Activated T-cell treated with anti-CD3 and anti-CD28 coated beads, Interleukin-2, amount 50 U/mL, for 48 hours (primary cell): ENCODE data around the gene MAP2K5.

Experiments
- DNase-seq, 2 experiments: peaks; one replicate each; pipeline ENCODE4 v3.0.0-alpha.2; 2020

Gene MAP2K5

DNA sequence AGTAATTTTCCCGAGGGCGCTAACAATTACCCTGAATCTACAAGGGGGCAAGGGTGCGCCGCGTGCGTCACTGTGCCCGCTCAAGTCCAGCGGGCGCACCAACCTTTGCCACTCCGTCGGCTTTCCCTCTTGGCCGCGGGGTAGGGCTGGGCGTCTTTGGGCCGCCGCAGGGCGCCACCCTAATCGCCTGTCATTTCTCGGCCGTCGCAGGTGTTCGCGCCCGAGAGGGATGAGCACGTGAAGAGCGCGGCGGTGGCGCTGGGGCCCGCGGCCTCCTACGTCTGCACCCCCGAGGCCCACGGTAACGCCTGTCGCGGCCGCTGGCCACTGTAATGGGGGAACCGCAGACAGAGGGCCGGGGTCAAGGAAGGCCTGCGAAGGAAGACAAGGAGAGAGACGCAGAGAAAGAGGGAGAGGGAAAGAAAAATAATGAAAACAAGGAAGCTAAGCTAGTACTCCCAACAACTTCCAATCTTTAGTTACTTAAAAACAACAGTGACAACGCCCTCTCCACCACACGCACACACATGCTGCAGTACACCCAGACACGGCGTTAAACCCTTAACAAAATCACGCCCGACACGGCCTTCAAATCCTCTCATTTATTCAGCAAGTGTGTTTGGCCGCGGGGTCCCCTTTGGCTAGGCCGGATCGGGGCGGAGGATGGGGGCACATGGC lies 286.6 kb downstream of the MAP2K5 start:
- DNase-seq: peak; percentile 31 to 35

DNA sequence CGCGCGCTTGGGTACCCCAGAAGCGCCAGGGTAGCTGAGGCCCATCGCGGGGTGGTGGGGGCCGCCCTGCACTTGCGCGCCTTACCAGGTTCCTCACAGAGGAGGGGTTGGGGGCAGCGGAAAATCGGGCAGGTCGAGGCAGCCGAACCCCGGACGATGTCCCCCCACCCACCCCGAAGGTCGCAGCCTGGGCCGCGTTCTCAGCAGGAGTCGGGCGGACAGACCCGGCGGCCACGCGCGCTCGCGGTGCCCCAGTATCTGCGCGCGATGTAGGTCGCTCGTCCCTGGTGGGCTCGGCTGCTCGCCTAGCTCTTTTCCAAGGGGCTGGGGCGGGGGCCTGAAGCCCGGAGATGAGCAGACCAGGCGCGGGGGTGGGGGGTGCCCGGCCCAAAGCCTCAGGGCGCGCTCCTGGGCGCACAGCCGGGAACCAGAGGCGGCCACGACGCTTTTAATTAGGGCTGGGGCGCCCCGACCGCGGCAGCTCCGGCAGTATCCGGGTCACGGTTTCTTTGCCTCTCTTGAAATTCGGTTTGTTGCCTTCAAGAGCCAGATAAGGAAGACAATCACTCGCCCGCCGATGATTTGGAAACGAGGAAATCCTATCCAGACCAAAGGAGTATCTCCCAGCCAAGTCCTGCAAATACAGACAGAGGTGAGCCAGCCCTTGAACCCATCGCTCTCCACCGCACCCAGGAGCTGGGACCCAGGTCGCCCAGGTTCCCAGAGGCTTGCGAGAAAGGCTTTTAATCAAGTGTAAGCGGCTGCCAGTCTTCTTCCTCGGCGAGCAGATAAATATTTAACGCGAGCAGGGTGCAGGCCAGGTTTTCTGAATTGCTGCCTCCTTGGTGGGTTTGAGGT lies 287.4 kb downstream of the MAP2K5 start:
- no peak for DNase-seq

DNA sequence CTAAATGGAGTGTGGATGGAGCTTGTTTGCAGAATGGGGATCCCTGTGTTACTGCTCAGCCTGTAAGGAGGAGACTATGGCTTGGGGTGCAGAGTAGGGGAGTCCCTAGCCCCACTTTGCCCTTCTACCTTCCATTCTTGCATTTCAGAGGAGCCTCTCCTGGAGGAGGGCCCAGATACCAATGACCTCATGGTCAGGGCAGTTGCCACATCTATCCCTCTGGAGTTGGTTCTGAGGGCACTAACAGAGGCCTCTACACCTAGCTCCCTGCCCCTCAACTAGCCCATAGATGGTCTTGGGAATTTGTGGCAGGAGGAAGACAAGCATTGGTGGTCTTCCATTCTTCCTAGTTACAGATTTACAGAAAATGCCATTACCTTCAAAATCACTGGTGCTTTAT lies 288.9 kb downstream of the MAP2K5 start:
- DNase-seq: no peak

DNA sequence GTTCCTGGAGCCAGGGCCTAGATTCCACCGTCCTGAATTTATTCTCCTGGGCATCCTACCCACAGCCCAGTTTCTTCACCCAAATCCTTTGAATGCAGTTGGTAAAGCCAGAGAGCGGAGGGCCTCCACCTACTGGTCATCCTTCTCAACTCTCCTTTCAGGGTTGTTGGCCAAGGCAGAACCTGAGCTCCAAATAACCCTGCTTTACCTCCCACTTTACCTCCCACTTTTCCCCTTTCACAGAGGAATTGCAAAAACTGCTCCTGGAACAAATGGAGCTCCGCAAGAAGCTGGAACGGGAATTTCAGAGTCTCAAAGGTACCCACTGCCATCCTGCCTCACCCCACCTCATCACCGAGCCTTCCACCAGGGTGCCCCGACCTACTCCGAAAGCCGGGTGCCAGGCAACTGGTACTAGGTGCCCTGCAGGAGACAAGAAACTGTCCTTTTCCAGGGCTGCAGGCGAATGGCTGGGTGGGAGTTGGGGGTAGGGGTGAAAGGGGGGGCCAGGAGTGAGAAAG lies 289.6 kb downstream of the MAP2K5 start:
- peak in 1 of 2 experiments; percentile 34 for DNase-seq

DNA sequence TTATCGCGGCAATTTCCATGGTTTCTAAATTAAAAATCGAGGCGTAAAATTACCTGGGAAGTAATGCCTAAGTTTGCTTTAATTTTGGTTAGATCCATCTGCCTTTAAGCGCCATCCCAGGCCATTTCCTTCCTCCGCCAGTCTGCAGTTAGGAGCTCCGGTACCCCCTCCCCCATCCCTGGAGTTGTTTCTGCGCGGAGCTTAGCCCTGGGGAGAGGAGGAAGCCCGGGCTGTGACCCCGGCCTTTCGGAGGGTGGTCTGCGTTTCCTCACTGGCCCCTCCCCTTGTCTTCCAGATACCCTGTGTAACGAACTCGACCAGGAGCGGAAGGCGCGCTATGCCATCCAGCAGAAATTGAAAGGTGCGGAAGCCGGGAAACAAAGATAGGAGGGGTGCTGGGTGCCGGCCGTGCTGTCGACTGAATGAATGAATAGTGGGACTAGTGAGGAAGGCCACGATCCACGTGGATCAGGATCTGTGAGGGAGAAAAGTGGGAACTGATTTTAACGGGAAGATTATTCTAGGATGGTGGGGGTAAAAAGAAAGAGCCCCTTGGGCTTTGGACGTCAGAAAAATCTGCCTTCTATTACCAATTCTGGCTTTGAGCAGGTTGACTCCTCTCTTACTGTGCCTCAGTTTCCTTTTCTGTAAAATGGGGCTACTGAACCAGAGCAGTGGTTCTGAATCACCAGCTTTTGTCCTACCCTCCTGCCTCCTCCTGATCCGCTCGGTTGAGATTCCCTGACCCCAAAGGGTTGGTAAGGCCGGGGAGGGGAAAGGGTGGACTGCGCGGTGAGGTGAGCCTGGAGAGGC lies 290.6 kb downstream of the MAP2K5 start:
- no peak for DNase-seq

DNA sequence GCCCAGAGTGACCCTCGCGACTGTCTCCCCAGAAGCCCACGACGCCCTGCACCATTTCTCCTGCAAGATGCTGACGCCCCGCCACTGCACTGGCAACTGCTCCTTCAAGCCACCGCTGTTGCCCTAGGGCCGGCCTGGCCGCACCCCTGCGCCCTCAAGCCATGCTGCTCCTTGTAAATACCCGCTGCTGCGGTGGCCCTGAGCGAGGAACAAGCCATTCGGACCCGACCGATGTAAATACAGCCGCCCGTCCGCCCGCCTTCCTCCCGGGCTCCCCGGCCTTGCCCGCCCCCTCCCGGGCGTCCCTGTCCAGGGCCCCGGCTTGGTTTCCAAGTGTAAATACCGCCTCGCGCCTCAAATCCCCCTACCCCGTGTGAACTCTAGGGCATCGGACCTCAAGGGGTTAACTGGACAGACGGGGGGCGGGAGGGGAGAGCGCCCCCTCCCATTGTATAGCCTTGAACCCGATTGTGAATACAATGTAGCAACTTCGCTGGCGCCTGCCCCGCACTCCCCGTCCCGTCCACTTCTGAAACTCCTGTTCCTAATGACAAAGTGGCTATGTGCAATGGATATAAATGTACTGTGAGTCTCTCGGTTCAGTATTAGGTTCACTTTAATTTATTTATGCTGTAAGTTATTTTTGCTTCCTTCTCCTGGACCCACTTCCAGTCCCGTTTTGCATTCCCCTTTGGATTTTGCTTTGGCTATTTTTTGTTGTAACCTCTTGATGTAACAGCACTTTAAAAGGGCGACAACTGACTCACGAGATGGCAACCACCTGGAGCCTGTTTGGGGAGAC lies 291.4 kb downstream of the MAP2K5 start:
- peak; percentile 58 to 66 for DNase-seq

DNA sequence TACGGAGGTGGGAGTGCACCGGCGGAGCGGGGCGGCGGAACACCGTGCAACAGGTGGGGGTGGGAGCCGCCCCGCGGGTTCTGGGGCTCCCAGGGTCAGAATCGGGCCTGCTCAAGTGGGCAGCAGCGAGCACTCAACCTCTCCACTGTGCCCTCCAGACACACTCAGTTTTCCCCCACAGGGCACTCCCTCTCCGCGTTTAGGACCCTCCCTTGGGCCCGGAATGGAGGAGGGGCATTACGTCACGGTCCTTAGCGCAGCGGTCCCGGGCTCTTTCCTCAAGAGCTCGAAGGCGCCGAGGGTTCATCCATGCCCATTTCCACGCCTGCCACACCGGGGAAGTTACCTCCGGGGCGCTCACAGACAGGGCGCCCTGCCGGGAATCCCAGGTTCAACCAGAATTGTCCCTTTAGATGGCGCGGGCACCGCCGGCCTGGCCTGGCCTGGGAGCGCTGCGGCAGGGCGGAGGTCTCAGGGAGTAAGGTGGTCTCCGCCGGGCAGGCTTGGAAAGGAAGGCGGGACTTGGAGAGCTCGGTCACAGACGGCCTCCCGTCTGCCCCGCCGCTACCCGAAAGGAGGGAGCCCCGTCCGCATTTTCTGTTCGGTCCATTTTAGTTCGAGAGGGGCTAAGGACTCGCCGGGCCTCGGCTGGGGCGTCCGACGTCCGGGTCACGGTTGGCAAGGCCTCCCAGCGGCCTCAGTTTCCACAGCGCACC lies 292.2 kb downstream of the MAP2K5 start:
- DNase-seq: peak; percentile 38 to 47

DNA sequence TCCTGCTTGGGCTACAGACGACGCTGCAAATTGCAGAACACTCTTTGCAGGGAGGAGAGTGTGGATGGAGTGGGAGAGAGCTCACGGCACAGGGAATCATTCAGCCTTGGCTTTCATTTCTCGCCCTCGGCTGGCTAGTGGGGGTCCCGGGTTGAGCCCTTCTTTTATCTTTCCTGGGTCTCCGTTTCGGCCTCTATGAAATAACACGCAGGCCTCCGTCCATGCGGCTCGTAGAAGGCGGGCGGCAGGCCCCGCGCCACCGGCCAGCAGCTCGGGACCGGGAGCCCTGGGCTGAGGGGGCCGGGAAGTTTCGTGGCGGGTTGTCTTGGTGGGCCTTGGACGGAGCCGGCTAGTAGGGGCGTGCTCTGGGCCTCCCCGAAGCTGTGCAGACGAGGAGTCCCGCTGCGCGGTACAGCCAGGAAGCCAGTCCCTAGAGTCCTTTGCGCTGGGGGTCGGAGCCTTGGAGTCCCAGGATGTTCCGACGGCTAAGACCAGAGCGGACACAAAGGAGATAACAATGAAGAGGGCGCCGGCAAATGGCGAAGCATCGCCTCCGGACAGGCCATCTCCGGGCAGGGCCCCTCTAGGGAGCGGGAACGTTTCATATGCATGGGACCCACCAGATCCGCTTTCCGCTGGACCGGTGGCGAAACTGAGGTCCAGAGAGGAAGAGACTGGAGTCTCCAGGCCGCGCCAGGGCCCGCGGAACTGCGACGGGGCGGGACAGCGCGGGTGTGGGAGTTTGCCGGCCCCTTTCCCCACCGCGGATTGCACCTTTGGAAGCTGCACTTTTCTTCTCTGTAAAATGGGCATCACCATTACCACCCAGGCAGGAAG lies 293.0 kb downstream of the MAP2K5 start:
- peak; percentile 47 to 51 for DNase-seq

DNA sequence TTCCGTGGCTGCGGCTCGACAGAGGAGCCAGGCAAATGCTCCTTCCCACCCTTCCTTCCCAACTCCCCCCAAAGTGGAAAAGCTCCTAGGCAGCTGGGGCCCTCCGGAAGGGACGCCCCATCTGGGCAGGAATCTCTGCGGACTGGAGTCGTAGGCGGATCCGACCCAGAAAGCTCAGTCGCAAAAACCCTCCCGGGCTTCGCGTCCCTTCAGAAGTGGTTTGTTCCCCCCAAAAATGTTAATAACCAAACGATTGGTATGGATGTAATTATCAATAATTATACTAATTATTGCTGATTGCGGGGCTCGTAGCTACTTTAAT lies 293.6 kb downstream of the MAP2K5 start:
- DNase-seq: peak in 1 of 2 experiments; percentile 48

DNA sequence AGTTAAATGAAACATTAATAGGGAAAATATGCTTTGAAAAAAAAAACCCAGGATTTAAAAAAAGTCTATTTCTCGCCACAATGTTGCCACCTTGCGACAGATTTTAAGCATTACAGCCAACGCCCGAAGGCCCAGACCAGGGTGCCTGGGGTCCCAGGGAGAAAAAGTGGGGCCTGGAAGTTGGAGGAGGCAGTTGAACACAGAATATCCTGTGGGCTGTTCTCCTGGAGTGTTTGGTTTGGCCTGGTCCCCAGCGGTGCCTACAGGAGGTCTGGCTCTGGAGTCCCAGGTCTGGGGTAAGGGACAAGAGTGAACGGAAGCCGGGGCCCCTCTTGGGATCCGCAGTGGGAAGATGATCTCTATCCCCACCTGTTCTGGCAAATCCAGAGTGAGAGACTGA lies 294.0 kb downstream of the MAP2K5 start:
- peak; percentile 66 to 70 for DNase-seq

DNA sequence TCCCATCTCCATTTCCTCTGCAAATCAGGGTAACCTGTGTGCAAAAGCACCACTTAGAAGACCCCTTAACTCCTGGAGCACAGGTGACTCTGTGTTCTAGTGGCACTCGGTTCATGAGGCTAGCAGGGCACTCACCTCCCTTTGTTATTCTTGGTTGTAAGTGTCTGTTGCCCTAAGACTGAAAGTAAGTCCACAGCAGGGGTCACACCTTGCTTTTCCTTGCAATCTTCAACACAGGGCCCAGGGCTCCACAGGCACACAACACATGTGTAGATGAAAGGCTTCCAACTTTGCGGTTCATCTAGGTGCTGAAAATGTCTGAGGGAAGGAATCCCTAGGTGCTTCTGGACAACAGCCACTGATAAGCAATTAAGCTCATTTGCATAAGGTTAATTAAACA lies 294.5 kb downstream of the MAP2K5 start:
- no peak for DNase-seq

DNA sequence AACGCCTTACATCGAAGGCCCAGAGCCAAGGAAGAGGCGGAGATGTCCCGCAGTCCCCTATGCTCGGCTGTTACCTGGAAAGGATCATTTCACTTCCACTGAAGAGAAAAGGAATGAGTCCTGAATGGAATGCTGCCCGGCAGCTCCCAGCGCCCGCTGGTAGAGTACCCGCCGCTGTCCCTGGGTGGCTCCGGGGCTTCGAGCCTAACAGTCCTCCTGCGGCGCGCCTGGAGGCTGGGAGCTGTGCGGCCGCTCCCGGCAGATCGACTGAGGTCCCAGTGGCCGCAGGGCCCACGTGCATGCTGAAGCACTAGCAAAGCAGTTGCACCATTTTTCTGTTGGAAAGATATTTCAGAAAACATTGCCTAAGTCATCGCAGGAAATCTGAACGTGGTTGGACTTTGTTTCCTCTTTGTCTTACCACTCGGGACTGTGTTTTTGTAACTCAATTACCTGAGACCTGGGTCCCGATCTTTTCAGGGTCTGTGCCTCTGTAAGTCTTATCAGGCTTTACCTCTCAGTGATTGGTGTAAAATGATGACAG lies 296.4 kb downstream of the MAP2K5 start:
- no peak for DNase-seq

DNA sequence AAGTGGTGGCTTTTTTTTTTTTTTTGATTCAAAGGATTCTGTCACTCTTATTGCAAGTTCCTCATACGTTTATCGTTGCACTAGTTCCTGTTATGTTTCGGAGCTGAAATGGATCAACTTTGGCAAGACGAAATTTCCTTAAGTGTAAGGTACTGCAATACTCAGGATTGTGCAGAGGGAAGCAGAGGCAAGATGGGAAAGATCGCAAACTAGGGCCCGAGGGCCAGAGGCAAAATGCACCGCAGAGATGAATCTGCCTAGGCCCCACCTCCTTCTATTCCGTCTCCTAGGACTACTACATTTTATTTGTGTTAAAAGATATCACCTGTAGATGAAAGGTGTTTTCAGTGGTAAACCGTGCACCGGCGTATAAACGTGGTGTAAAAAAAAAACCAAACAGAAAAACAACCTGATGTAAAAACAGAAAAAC lies 297.0 kb downstream of the MAP2K5 start:
- DNase-seq: peak; percentile 41 to 60

DNA sequence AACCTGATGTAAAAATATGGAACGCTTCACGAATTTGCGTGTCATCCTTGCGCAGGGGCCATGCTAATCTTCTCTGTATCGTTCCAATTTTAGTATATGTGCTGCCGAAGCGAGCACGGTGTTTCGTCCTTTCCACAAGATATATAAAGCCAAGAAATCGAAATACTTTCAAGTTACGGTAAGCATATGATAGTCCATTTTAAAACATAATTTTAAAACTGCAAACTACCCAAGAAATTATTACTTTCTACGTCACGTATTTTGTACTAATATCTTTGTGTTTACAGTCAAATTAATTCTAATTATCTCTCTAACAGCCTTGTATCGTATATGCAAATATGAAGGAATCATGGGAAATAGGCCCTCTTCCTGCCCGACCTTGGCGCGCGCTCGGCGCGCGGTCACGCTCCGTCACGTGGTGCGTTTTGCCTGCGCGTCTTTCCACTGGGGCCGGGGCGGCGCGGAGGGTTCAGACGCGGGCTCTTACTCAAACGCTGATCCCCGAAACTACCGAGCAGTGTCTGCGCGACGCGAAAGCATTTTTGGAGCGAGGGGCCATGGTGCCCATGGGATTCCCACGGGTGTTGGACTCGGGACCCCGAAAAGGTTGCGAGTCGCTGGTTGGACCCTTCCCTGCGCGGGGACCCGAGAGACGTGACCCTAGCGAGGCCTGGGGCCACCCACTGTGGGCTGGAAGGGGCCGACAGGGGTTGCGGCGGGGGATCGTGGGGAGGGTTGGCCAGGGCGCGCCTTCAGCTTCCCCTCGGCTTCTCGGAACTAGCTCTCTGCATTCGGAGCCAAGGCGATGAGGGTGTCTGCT lies 297.6 kb downstream of the MAP2K5 start, which contains the start of gene RNU6-1:
Gene RNU6-1, minus strand, starts transcription at position 117 of the 820 bp plus-strand sequence.
- peak; percentile 95 to 97 for DNase-seq

DNA sequence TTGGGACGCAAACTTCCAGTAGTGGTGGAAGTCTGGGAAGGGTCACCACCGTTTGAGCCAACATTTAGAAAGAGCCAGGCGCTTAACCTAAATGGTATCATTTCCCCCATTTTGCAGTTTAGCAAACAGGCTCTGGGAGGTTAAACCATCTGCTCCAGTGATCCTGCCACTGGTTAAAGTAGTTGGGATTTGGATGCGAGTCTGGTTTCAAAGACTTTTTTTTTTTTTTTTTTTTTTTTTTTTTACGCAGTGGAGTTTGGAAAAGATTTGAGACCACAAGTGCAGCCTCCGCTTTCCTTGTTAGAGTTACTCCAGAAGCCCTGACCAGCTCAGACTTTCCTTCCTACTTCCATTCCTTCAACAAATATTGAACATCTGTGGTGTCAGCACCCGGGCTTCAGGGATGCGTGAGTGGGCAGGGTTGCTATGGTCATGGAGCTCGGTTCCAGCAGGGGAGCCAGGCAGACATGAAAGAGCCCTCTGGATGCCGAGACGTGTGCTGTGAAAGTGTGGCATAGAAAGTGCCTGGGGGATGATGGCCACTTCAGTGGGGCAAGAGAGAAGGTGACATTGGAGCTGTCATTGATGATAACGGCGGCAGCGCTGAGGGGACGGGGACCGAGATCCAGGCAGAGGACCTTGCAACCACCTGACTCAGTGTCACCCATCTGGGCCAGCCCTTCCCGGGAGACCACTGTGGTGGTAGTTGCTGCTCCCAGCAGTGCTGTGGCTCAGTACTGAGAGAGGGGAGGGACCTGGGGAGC lies 298.4 kb downstream of the MAP2K5 start:
- DNase-seq: peak; percentile 39 to 46

DNA sequence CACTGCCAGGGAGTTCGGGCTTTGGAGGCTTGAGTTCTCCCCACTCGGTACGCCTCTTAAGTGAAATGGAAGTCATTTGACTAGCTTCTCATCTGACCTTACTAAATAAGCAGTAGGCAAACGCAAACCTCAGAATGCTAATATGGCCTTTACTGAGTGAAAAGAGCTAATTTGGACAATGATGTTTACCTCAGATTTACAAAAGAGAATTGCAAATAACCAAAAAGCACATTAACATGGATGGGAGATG lies 298.9 kb downstream of the MAP2K5 start:
- DNase-seq: no peak

DNA sequence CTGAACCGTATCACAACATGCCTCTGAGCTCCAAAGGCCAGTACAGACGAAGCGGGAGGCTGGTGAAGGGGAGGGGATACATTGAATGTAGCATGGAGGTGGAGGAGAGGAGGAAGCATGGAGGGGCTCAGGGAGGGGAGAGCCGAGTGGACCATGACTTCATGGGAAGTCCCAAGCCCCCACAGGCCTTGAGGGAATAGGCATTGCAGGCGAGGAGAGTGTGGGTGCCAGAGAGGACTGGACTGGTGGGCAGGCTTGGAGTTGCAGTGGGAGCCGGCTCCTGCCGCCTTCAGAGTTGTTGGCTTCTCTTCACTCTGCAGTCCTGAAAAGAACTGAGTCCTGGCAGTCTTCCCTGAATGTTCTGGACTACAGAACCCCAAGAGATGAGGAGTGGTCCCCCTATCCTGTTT lies 300.6 kb downstream of the MAP2K5 start:
- DNase-seq: no peak

DNA sequence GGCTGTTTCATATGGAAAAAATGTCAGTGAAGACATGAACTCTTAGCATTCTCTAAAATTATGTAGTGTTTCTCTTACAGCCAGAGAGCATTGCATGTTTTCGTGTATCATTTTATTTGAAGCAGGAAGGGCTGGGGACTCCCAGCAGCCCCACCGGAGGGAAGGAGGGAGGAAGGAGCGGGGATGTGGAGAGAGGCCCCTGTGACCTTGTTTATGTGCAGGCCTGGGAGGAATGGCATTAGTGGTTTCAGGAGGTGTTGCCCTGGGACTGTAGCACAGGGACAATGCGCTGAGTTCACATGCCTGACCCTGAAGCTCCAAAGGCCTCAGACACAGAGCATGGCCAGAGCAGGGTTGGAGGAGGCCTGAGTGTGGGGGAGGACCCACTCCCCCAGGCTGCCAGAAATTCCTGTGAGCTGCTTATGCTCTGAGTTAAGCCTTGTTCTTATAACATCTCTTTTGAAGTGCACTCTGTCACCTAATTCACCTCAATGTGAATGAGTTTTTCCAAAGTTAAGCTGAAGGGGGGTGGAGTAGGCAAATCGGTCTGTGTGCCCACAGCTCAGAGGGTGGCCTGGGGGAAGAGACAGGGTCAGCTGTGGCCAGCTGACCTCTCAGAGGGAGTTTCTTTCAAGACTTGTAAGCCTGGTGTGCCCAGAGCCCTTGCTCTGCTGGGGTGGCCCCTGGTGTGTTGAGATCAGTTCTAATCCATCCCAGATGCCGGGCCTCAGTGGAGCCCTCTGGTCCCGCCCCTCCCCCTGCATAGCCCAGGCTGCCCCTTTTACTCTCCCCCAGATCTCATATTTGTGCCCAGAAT lies 301.3 kb downstream of the MAP2K5 start:
- no peak for DNase-seq
